Suppressor macrophage treated with lipopolysaccharide for 1 hour (primary cell): ENCODE measurements around the gene TPCN2.
"Not testable (repeated sequence)": the region's sequence is repeated elsewhere in the genome, so short reads cannot be mapped to it uniquely, and the experiment has no call there.

Source experiments
- DNase-seq, 3 donors: peaks; one replicate each; pipeline ENCODE4 v3.0.0-alpha.2; 2020 to 2022

Gene TPCN2

GRCh38 chr11:69076977-69077376, 28.2 kb downstream of the TPCN2 start:
- not testable (repeated sequence) for DNase-seq

GRCh38 chr11:69078508-69078907, 29.8 kb downstream of the TPCN2 start:
- DNase-seq: no peak

- peak; percentile 94 to 96 (median 95) for DNase-seq
These were observed 30.3 kb downstream of the TPCN2 start for GRCh38 chr11:69078930-69079605.

GRCh38 chr11:69079661-69080256, 31.0 kb downstream of the TPCN2 start:
- DNase-seq: peak; percentile 39 to 48 (median 43)

GRCh38 chr11:69080257-69080995, 31.7 kb downstream of the TPCN2 start:
- peak; percentile 84 to 89 (median 85) for DNase-seq

- no peak for DNase-seq
These were observed 32.4 kb downstream of the TPCN2 start for GRCh38 chr11:69081180-69081579.

GRCh38 chr11:69083531-69084247, 35.0 kb downstream of the TPCN2 start:
- no peak for DNase-seq

GRCh38 chr11:69084371-69084770, 35.6 kb downstream of the TPCN2 start:
- no peak for DNase-seq

GRCh38 chr11:69085490-69086095, 36.9 kb downstream of the TPCN2 start:
- DNase-seq: no peak

- DNase-seq: no peak
These were observed 37.7 kb downstream of the TPCN2 start for GRCh38 chr11:69086152-69087132.

GRCh38 chr11:69087133-69087524, 38.4 kb downstream of the TPCN2 start:
- DNase-seq: no peak

- no peak for DNase-seq
These were observed 39.1 kb downstream of the TPCN2 start for GRCh38 chr11:69087811-69088210.

GRCh38 chr11:69088676-69089146, 40.0 kb downstream of the TPCN2 start:
- peak; percentile 79 to 86 (median 84) for DNase-seq

GRCh38 chr11:69089258-69089657, 40.5 kb downstream of the TPCN2 start:
- DNase-seq: peak; percentile 12 to 36 (median 33)

- no peak for DNase-seq
These were observed 43.0 kb downstream of the TPCN2 start for GRCh38 chr11:69091638-69092165.

- DNase-seq: no peak
These were observed 43.5 kb downstream of the TPCN2 start for GRCh38 chr11:69092263-69092662.

- no peak for DNase-seq
These were observed 44.4 kb downstream of the TPCN2 start for GRCh38 chr11:69093106-69093505.

- no peak for DNase-seq
These were observed 45.6 kb downstream of the TPCN2 start for GRCh38 chr11:69094111-69094914.

GRCh38 chr11:69094915-69095290, 46.2 kb downstream of the TPCN2 start:
- DNase-seq: no peak

- no peak for DNase-seq
These were observed 46.6 kb downstream of the TPCN2 start for GRCh38 chr11:69095300-69095699.
